LNCAP (cell line): Measurements from ENCODE around the gene HEATR1.

Source experiments
- CTCF ChIP-seq: fragments of 450-650 bp; IDR thresholded peaks from 2 replicates; pipeline ENCODE4 v1.5.1; 2017; ENCODE audit warnings: mild to moderate bottlenecking

The HEATR1 gene

GRCh38 chr1:236603991-236604904 is at the start of gene HEATR1:
Gene HEATR1 (minus strand): TSS chr1:236604516. CDS start chr1:236604095, 421 bp downstream.
- no peak for TF ChIP-seq CTCF

- TF ChIP-seq CTCF: no peak
Measured at GRCh38 chr1:236645016-236645680, 40.8 kb upstream of the HEATR1 start.

GRCh38 chr1:236642763-236643162 is 38.4 kb upstream of the HEATR1 start:
- no peak for TF ChIP-seq CTCF

GRCh38 chr1:236639686-236640085 is 35.4 kb upstream of the HEATR1 start:
- no peak for TF ChIP-seq CTCF

- TF ChIP-seq CTCF: no peak
Measured at GRCh38 chr1:236638945-236639344, 34.6 kb upstream of the HEATR1 start.

GRCh38 chr1:236636017-236636416 is 31.7 kb upstream of the HEATR1 start:
- no peak for TF ChIP-seq CTCF

GRCh38 chr1:236627727-236628408 is 23.6 kb upstream of the HEATR1 start:
- no peak for TF ChIP-seq CTCF
